Upper lobe of left lung (tissue), 4 donors: ENCODE results near the gene SCYGR7.

Experiments used
- CTCF ChIP-seq, 6 experiments: fragments of 450-650 bp in 4 of 6; fragments of 200-600 bp in 2 of 6; sonication (generic) in 2 of 6; IDR thresholded peaks; one replicate each; pipeline ENCODE4 v1.5.1; 2016 to 2019; ENCODE audit warnings: antibody characterized with exemption in 6 of 6
- EP300 ChIP-seq, 4 donors: sonication (generic); formaldehyde crosslinking; IDR thresholded peaks; one replicate each; pipeline ENCODE4 v1.5.1; 2017; ENCODE audit warnings: antibody characterized with exemption in 4 of 4, control low read depth in 2 of 4
- POLR2A ChIP-seq, 4 donors: fragments of 450-650 bp; IDR thresholded peaks; one replicate each; pipeline ENCODE4 v1.5.1; 2016 to 2017; ENCODE audit warnings: antibody characterized with exemption in 4 of 4, mild to moderate bottlenecking in 2 of 4
- POLR2AphosphoS5 ChIP-seq, 2 donors: sonication (generic); formaldehyde crosslinking; IDR thresholded peaks; one replicate each; pipeline ENCODE4 v1.5.1; 2017; ENCODE audit warnings: antibody characterized with exemption in 2 of 2

- TF ChIP-seq CTCF (IDR thresholded peaks at IDR 0.05) (no peak), EP300 (IDR thresholded peaks at IDR 0.05) (peak in 2 of 4 donors; percentile 5 to 54), POLR2AphosphoS5 (IDR thresholded peaks at IDR 0.05) (no peak), POLR2A (IDR thresholded peaks at IDR 0.05) (no peak)
These were observed 24.8 kb upstream of the SCYGR7 start for GRCh38 chr2:227703280-227703732.
